H1 (cell line): Measurements from ENCODE around the gene FAM181A. TPM values are rescaled to one million over a fixed set of nuclear protein-coding genes. Genes with fewer than 3 reads are reported as not detected.

Experiments used
- CTCF ChIA-PET: fragments of 300-600 bp; sonication (Branson Sonifier 250); formaldehyde crosslinking; loops from one replicate; lab custom pipeline; 2021; ENCODE audit not compliant: partially characterized antibody; lab: Charles Lee
- POLR2A ChIA-PET: fragments of 300-600 bp; sonication (Branson Sonifier 250); formaldehyde crosslinking; loops from one replicate; lab custom pipeline; 2021; ENCODE audit warnings: inconsistent platforms; ENCODE audit not compliant: partially characterized antibody; lab: Charles Lee
- DNase-seq, 2 experiments: peaks; one replicate each; pipeline versions ENCODE4 v3.0.0 to v3.0.0-alpha.2; 2010 to 2022; ENCODE audit warnings: low spot score in 2 of 2, low read depth in 1 of 2, mixed read lengths in 1 of 2
- FAIRE-seq: peaks from 2 replicates; lab custom pipeline; 2011; peaks lifted over from hg19 to GRCh38; lab: Jason Lieb, UNC
- H2AFZ ChIP-seq: 2 replicates; pipeline ENCODE4 v1.8.1; 2012; ENCODE audit warnings: low read length, inconsistent platforms
- H2AK5ac ChIP-seq: 2 replicates; pipeline ENCODE4 v1.6.1; 2013; ENCODE audit warnings: low read depth, low read length
- H2BK120ac ChIP-seq: replicated peaks from 2 replicates; pipeline ENCODE3; 2013; ENCODE audit warnings: low read depth, low read length, inconsistent platforms
- H2BK12ac ChIP-seq: 2 replicates; pipeline ENCODE4 v1.6.1; 2013; ENCODE audit warnings: low read depth, low read length
- H2BK15ac ChIP-seq: 2 replicates; pipeline ENCODE4 v1.6.1; 2013; ENCODE audit warnings: low read length
- H2BK20ac ChIP-seq: 2 replicates; pipeline ENCODE4 v1.6.1; 2013; ENCODE audit warnings: low read length
- H2BK5ac ChIP-seq: 2 replicates; pipeline ENCODE4 v1.6.1; 2013; ENCODE audit warnings: low read depth, low read length
- H3K14ac ChIP-seq: 2 replicates; pipeline ENCODE4 v1.6.1; 2013; ENCODE audit warnings: inconsistent platforms; ENCODE audit not compliant: insufficient read length
- H3K18ac ChIP-seq: 2 replicates; pipeline ENCODE4 v1.6.1; 2013; ENCODE audit warnings: low read length; ENCODE audit errors: extremely low read depth
- H3K23ac ChIP-seq: 2 replicates; pipeline ENCODE4 v1.6.1; 2013; ENCODE audit warnings: inconsistent platforms; ENCODE audit not compliant: insufficient read length
- H3K23me2 ChIP-seq: 2 replicates; pipeline ENCODE4 v1.6.1; 2013; ENCODE audit warnings: low read depth, low read length
- H3K27ac ChIP-seq: 2 replicates; pipeline ENCODE4 v1.6.1; 2011; ENCODE audit warnings: low read depth, low read length, inconsistent platforms
- H3K27me3 ChIP-seq, 4 experiments: replicated peaks in 1 of 4; 1 replicate in 1 of 4; 2 replicates in 3 of 4; pipeline versions ENCODE4 v1.6.1 to v1.8.1; 2011 to 2013; ENCODE audit warnings: low read length in 3 of 4, mild to moderate bottlenecking in 3 of 4, inconsistent platforms in 2 of 4, mixed read lengths in 2 of 4, moderate library complexity in 1 of 4; ENCODE audit not compliant: control insufficient read depth in 3 of 4, insufficient read depth in 3 of 4; ENCODE audit errors: extremely low read depth in 1 of 4
- H3K36me3 ChIP-seq, 4 experiments: 2 replicates each; pipeline versions ENCODE4 v1.6.1 to v1.8.1; 2011 to 2013; ENCODE audit warnings: mild to moderate bottlenecking in 4 of 4, low read length in 3 of 4, moderate library complexity in 2 of 4, control low read depth in 1 of 4, inconsistent platforms in 1 of 4; ENCODE audit not compliant: insufficient read depth in 4 of 4, control insufficient read depth in 2 of 4
- H3K4ac ChIP-seq: replicated peaks from 2 replicates; pipeline ENCODE3; 2013; ENCODE audit warnings: low read length, low read depth, mixed read lengths, inconsistent platforms; ENCODE audit not compliant: insufficient read length
- H3K4me1 ChIP-seq, 4 experiments: replicated peaks in 1 of 4; 1 replicate in 1 of 4; 2 replicates in 3 of 4; pipeline versions ENCODE4 v1.6.1 to v1.8.1; 2011 to 2013; ENCODE audit warnings: low read length in 3 of 4, inconsistent platforms in 2 of 4, mixed read lengths in 1 of 4; ENCODE audit not compliant: insufficient read depth in 4 of 4, control insufficient read depth in 3 of 4
- H3K4me2 ChIP-seq, 2 experiments: 2 replicates each; pipeline versions ENCODE4 v1.6.1 to v1.8.1; 2011 to 2013; ENCODE audit warnings: low read depth in 2 of 2, low read length in 2 of 2, control low read depth in 1 of 2, inconsistent platforms in 1 of 2, mild to moderate bottlenecking in 1 of 2; ENCODE audit not compliant: insufficient read depth in 1 of 2
- H3K4me3 ChIP-seq, 4 experiments: fragments of 200-600, 300-600 bp in 1 of 4; sonication (generic), shearing (Covaris generic), sonication (Bioruptor Twin) in 1 of 4; 2 replicates each; pipeline versions ENCODE4 v1.5.1 to v1.8.1; 2011 to 2016; ENCODE audit warnings: low read length in 4 of 4, low read depth in 3 of 4, control low read depth in 2 of 4, inconsistent platforms in 2 of 4, mild to moderate bottlenecking in 2 of 4, mixed read lengths in 1 of 4, moderate library complexity in 1 of 4; ENCODE audit not compliant: insufficient read depth in 2 of 4; ENCODE audit errors: extremely low read depth in 1 of 4
- H3K56ac ChIP-seq: replicated peaks from 2 replicates; pipeline ENCODE3; 2013; ENCODE audit warnings: low read depth, mild to moderate bottlenecking, mixed read lengths, low read length, inconsistent platforms; ENCODE audit not compliant: insufficient read length
- H3K79me1 ChIP-seq: 2 replicates; pipeline ENCODE4 v1.6.1; 2013; ENCODE audit warnings: low read depth, low read length, control low read depth
- H3K79me2 ChIP-seq, 2 experiments: 2 replicates each; pipeline versions ENCODE4 v1.6.1 to v1.8.1; 2012 to 2013; ENCODE audit warnings: low read length in 2 of 2, mild to moderate bottlenecking in 2 of 2, inconsistent platforms in 1 of 2; ENCODE audit not compliant: insufficient read depth in 2 of 2, control insufficient read depth in 1 of 2
- H3K9ac ChIP-seq, 4 experiments: replicated peaks in 1 of 4; 1 replicate in 1 of 4; 2 replicates in 3 of 4; pipeline versions ENCODE4 v1.6.1 to v1.8.1; 2011 to 2013; ENCODE audit warnings: low read depth in 3 of 4, low read length in 3 of 4, control low read depth in 2 of 4, mild to moderate bottlenecking in 2 of 4, moderate library complexity in 2 of 4, inconsistent platforms in 1 of 4; ENCODE audit errors: extremely low read depth in 1 of 4
- H3K9me3 ChIP-seq, 2 experiments: 2 replicates each; pipeline versions ENCODE4 v1.6.1 to v1.8.1; 2012 to 2013; ENCODE audit warnings: mild to moderate bottlenecking in 2 of 2, moderate library complexity in 2 of 2, control low read depth in 1 of 2, inconsistent platforms in 1 of 2, low read depth in 1 of 2, low read length in 1 of 2, mixed read lengths in 1 of 2; ENCODE audit not compliant: insufficient read depth in 2 of 2
- H4K20me1 ChIP-seq, 2 experiments: replicated peaks in 1 of 2; 2 replicates each; pipeline versions ENCODE3 to v1.8.1; 2011 to 2013; ENCODE audit warnings: inconsistent platforms in 2 of 2, low read length in 2 of 2, mild to moderate bottlenecking in 1 of 2; ENCODE audit not compliant: insufficient read depth in 2 of 2, control insufficient read depth in 1 of 2
- H4K5ac ChIP-seq: 2 replicates; pipeline ENCODE4 v1.6.1; 2013; ENCODE audit warnings: low read length, low read depth, mixed read lengths, inconsistent platforms; ENCODE audit not compliant: insufficient read length
- H4K8ac ChIP-seq: 2 replicates; pipeline ENCODE4 v1.8.0; 2013; ENCODE audit warnings: mild to moderate bottlenecking, moderate library complexity, low read length, inconsistent platforms; ENCODE audit not compliant: insufficient read depth; ENCODE audit errors: extremely low read depth
- H4K91ac ChIP-seq: replicated peaks from 2 replicates; pipeline ENCODE3; 2013; ENCODE audit warnings: low read length, mixed read lengths, inconsistent platforms; ENCODE audit not compliant: insufficient read length
- ASH2L ChIP-seq: fragments of 200-600, 300-600 bp; sonication (generic); IDR thresholded peaks from one replicate; pipeline ENCODE4 v1.7.1; 2017; ENCODE audit warnings: low read length
- CBX5 ChIP-seq: fragments of 300-800, 300-1000 bp; sonication (generic); IDR thresholded peaks from 2 replicates; pipeline ENCODE4 v1.7.1; 2016; ENCODE audit warnings: antibody characterized with exemption, low read length, low read depth
- JUN ChIP-seq: IDR thresholded peaks from 2 replicates; pipeline ENCODE4 v1.6.1; 2011; ENCODE audit warnings: low read depth, mild to moderate bottlenecking, improper control_type of control experiment, low read length
- KDM4A ChIP-seq: IDR thresholded peaks from one replicate; pipeline ENCODE4 v1.7.1; 2012; ENCODE audit warnings: low read depth, mild to moderate bottlenecking, moderate library complexity, low read length, inconsistent platforms; ENCODE audit not compliant: severe bottlenecking
- MAFK ChIP-seq: IDR thresholded peaks from 2 replicates; pipeline ENCODE4 v1.6.1; 2012; ENCODE audit warnings: low read depth, mild to moderate bottlenecking, improper control_type of control experiment, low read length
- NRF1 ChIP-seq: IDR thresholded peaks from 2 replicates; pipeline ENCODE4 v1.6.1; 2011; ENCODE audit warnings: mild to moderate bottlenecking, low read depth, low read length, improper control_type of control experiment
- RBBP5 ChIP-seq: IDR thresholded peaks from 2 replicates; pipeline ENCODE4 v1.7.1; 2012; ENCODE audit warnings: low read depth, mild to moderate bottlenecking, inconsistent platforms, low read length, moderate library complexity, borderline replicate concordance
- SAP30 ChIP-seq: fragments of 300-600 bp; sonication (generic); IDR thresholded peaks from 2 replicates; pipeline ENCODE4 v1.7.1; 2012; ENCODE audit warnings: low read length, moderate library complexity, mild to moderate bottlenecking, inconsistent platforms; ENCODE audit not compliant: insufficient read depth, insufficient replicate concordance
- SIX5 ChIP-seq: IDR thresholded peaks from 2 replicates; pipeline ENCODE4 v1.6.1; 2011; ENCODE audit warnings: mild to moderate bottlenecking, low read depth, low read length
- TAF1 ChIP-seq: IDR thresholded peaks from 2 replicates; pipeline ENCODE4 v1.6.1; 2011; ENCODE audit warnings: mild to moderate bottlenecking, low read depth, low read length
- USF2 ChIP-seq: IDR thresholded peaks from 2 replicates; pipeline ENCODE4 v1.6.1; 2011; ENCODE audit warnings: low read length, improper control_type of control experiment
- WGBS, 2 experiments: shearing (Covaris generic) in 1 of 2; methylation state at CpG; one replicate each; pipeline versions ENCODE4 v1.1.6 to v1.1.7; 2013 to 2015; ENCODE audit warnings: low lambda C conversion rate in 2 of 2, mixed read lengths in 2 of 2, inconsistent platforms in 1 of 2, low coverage in 1 of 2, missing lambda C conversion rate in 1 of 2; ENCODE audit not compliant: insufficient replicate concordance in 2 of 2, insufficient coverage in 1 of 2, insufficient read length in 1 of 2; ENCODE audit errors: extremely low coverage in 1 of 2, missing lambda C conversion rate in 1 of 2; 5-methylcytosine and 5-hydroxymethylcytosine counted together
- polyA plus RNA-seq, 7 experiments: library from polyadenylated mRNA; depleted of rRNA in 3 of 7; stranded (reverse) in 5 of 7; unstranded in 2 of 7; fragments of >200 nt in 5 of 7; fragments of 200-250 nt in 2 of 7; gene quantifications; 1 replicate in 5 of 7; 2 replicates in 1 of 7; 4 replicates in 1 of 7; pipeline versions ENCODE4 v1.2.1 to v1.2.3, GENCODE V29; 2011 to 2013; ENCODE audit warnings: missing spikeins in 2 of 7, mixed read lengths in 2 of 7
- total RNA-seq: library from RNA; stranded (reverse); fragmentation: NEBNext Ultra II Directional; extraction: Animal tissue kit (Norgen Biotek cat#: 25700); gene quantifications from 2 replicates; pipeline ENCODE4 v1.2.1, GENCODE V29; 2021
- TF ChIP-seq, protein P1 (sequence below): IDR thresholded peaks from 2 replicates; pipeline ENCODE4 v1.6.1; 2012; ENCODE audit warnings: inconsistent platforms

Gene FAM181A
- total and polyA plus RNA-seq, 2 of the 8 experiments (the other 6 are each of a cell fraction or from before 2014, with no cell fraction given) = not detected

- Histone ChIP-seq H3K4me1 (peaks cover 0 to 14% (median 8%) of the 10 kb centered on the region in 4 experiments; a peak in 4 of 7 replicates), H3K56ac (no peak overlapping the region), H3K9me3 (peaks cover 0 to 5% of the 10 kb centered on the region in 2 experiments; a peak in 1 of 4 replicates), H4K91ac (no peak overlapping the region), H2BK12ac (peak overlapping the region; percentile 84; the same call in 1 of the 2 replicates), H3K79me1 (no peaks in the 10 kb centered on the region), H3K4me3 (no peak overlapping the region), H4K20me1 (no peaks in the 10 kb centered on the region), H2AFZ (no peak overlapping the region), H2AK5ac (no peak overlapping the region), H2BK5ac (no peak overlapping the region), H3K14ac (no peak overlapping the region), H2BK20ac (no peak overlapping the region), H3K23me2 (peaks cover 5% of the 10 kb centered on the region; the same call in 1 of the 2 replicates), H4K8ac (no peak overlapping the region), H3K23ac (no peak overlapping the region), H3K4ac (no peak overlapping the region), H2BK120ac (no peak overlapping the region), H3K9ac (no peak overlapping the region), H3K27me3 (peaks cover 7 to 25% (median 17%) of the 10 kb centered on the region in 4 experiments), H3K27ac (no peak overlapping the region), H3K36me3 (no peaks in the 10 kb centered on the region), H2BK15ac (0 out of 2 replicates have a peak overlapping the region, but pooled peaks have one; percentile 81), H4K5ac (no peak overlapping the region), H3K79me2 (no peaks in the 10 kb centered on the region), H3K4me2 (no peak overlapping the region), H3K18ac (no peak overlapping the region)
- 87% methylated on average over 5 of the region's 6 CpGs; no CpG with 5 or more reads in 1 of the 2 experiments for WGBS, 2 experiments
- CTCF ChIA-PET = interaction anchor here (0.7 to 20.5 kb wide), 45 partner anchors 8 to 447 kb away, joined by 3 to 484 read pairs (median 5); partner anchors contain the start of genes CCDC197, DDX24, FAM181A and IFI27L1
- POLR2A ChIA-PET = interaction anchor here (1.9 kb wide), 1 partner anchor 59 kb away, joined by 8 read pairs; no protein-coding TSS in a partner anchor
- FAIRE-seq (no peak), DNase-seq (no peak)
- TF ChIP-seq RBBP5 = no peak
- no peak for TF ChIP-seq CBX5
- TF ChIP-seq USF2 = no peak
- TF ChIP-seq, protein P1, sequence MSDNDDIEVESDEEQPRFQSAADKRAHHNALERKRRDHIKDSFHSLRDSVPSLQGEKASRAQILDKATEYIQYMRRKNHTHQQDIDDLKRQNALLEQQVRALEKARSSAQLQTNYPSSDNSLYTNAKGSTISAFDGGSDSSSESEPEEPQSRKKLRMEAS = no peak
- TF ChIP-seq ASH2L = no peak
- no peak for TF ChIP-seq KDM4A
- TF ChIP-seq TAF1 = no peak
- TF ChIP-seq SAP30 = no peak
- TF ChIP-seq MAFK = no peak
- no peak for TF ChIP-seq JUN
- no peak for TF ChIP-seq NRF1
- TF ChIP-seq SIX5 = no peak
These were observed 13.3 kb downstream of the FAM181A start for GRCh38 chr14:93940437-93940836.
